Astrocyte (in vitro differentiated cells and primary cell): Measurements from ENCODE around the gene SATB1. TPM values are rescaled to one million over a fixed set of nuclear protein-coding genes. Genes with fewer than 3 reads are reported as not detected.

Experiments
- DNase-seq: peaks from one replicate; pipeline ENCODE4 v3.0.0-alpha.2; 2010; ENCODE audit warnings: low read depth
- FAIRE-seq: peaks from 2 replicates; lab custom pipeline; 2011; peaks lifted over from hg19 to GRCh38; lab: Jason Lieb, UNC
- H2AFZ ChIP-seq: 2 replicates; pipeline ENCODE4 v1.6.0; 2012; ENCODE audit warnings: low read depth, low read length, inconsistent platforms
- H3K27ac ChIP-seq: 2 replicates; pipeline ENCODE4 v1.5.1; 2011; ENCODE audit warnings: low read depth, low read length, inconsistent platforms
- H3K27me3 ChIP-seq: 2 replicates; pipeline ENCODE4 v1.6.0; 2011; ENCODE audit warnings: low read length, inconsistent platforms; ENCODE audit not compliant: insufficient read depth
- H3K36me3 ChIP-seq: 2 replicates; pipeline ENCODE4 v1.5.1; 2011; ENCODE audit warnings: low read length, inconsistent platforms; ENCODE audit not compliant: insufficient read depth
- H3K4me1 ChIP-seq: 2 replicates; pipeline ENCODE4 v1.5.1; 2011; ENCODE audit warnings: low read length, inconsistent platforms; ENCODE audit not compliant: insufficient read depth
- H3K4me2 ChIP-seq: 2 replicates; pipeline ENCODE4 v1.6.0; 2012; ENCODE audit warnings: low read length, inconsistent platforms
- H3K4me3 ChIP-seq: 2 replicates; pipeline ENCODE4 v1.5.1; 2011; ENCODE audit warnings: low read depth, mild to moderate bottlenecking, low read length, inconsistent platforms; ENCODE audit not compliant: insufficient read depth
- H3K79me2 ChIP-seq: 2 replicates; pipeline ENCODE4 v1.6.0; 2012; ENCODE audit warnings: mild to moderate bottlenecking, low read length, inconsistent platforms; ENCODE audit not compliant: insufficient read depth
- H3K9ac ChIP-seq: 2 replicates; pipeline ENCODE4 v1.6.0; 2012; ENCODE audit warnings: mild to moderate bottlenecking, low read length, inconsistent platforms
- H3K9me3 ChIP-seq: 2 replicates; pipeline ENCODE4 v1.5.1; 2012; ENCODE audit warnings: low read depth, mild to moderate bottlenecking, low read length, inconsistent platforms; ENCODE audit not compliant: insufficient read depth
- H4K20me1 ChIP-seq: 2 replicates; pipeline ENCODE4 v1.6.0; 2012; ENCODE audit warnings: low read length, inconsistent platforms; ENCODE audit not compliant: insufficient read depth
- H3K27ac Mint-ChIP-seq: one replicate; pipeline ENCODE4 v1.8.0; 2021; ENCODE audit warnings: mild to moderate bottlenecking, mixed read lengths; ENCODE audit not compliant: unreplicated experiment
- H3K27me3 Mint-ChIP-seq: one replicate; pipeline ENCODE4 v1.8.0; 2021; ENCODE audit warnings: low read depth, mixed read lengths; ENCODE audit not compliant: unreplicated experiment
- H3K36me3 Mint-ChIP-seq: one replicate; pipeline ENCODE4 v1.8.0; 2021; ENCODE audit warnings: low read depth, mixed read lengths; ENCODE audit not compliant: unreplicated experiment
- H3K4me1 Mint-ChIP-seq: one replicate; pipeline ENCODE4 v1.8.0; 2021; ENCODE audit warnings: low read depth, mixed read lengths; ENCODE audit not compliant: unreplicated experiment
- H3K4me3 Mint-ChIP-seq: one replicate; pipeline ENCODE4 v1.8.0; 2021; ENCODE audit warnings: mild to moderate bottlenecking, moderate library complexity, mixed read lengths; ENCODE audit not compliant: unreplicated experiment
- H3K9me3 Mint-ChIP-seq: one replicate; pipeline ENCODE4 v1.8.0; 2021; ENCODE audit warnings: mild to moderate bottlenecking, mixed read lengths; ENCODE audit not compliant: unreplicated experiment
- EZH2 ChIP-seq: IDR thresholded peaks from 2 replicates; pipeline ENCODE4 v1.6.1; 2012; ENCODE audit warnings: mild to moderate bottlenecking, low read length, inconsistent platforms; ENCODE audit not compliant: insufficient read depth
- total RNA-seq: library from RNA; stranded (reverse); gene quantifications from 2 replicates; pipeline ENCODE4 v1.2.1, GENCODE V29; 2021
- TF ChIP-seq, protein P1 (sequence below): IDR thresholded peaks from 2 replicates; pipeline ENCODE4 v1.5.1; 2011; ENCODE audit warnings: low read depth, mild to moderate bottlenecking, inconsistent platforms, low read length, moderate library complexity; ENCODE audit not compliant: insufficient read depth

Gene SATB1
- total RNA-seq, 1 donor from 2014 or later: 18.0 TPM

DNA sequence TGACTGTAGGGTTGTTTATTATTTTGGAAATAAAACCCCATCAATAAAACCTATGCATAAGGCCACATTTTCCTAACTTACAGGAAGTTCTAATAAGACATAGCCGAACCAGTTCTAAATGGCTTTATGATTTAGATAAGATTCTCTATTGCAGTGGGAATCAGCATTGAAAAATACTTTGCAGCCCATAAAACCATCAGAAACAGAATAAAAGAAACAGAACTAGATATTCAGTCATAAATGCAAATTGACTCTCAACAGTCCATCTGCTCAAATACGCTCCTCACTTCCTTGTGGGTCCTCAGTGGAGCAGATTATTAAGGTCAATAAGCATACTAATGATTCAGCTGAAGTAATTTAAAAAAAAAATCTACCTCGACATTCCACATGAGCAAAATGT lies 8.8 kb downstream of the SATB1 start:
- Histone ChIP-seq H3K9ac (no peak overlapping the region), H3K9me3 (no peaks in the 10 kb centered on the region), H3K36me3 (no peaks in the 10 kb centered on the region), H3K4me3 (no peak overlapping the region), H2AFZ (no peak overlapping the region), H3K4me2 (no peak overlapping the region), H3K27ac (no peak overlapping the region), H3K27me3 (no peaks in the 10 kb centered on the region), H4K20me1 (no peaks in the 10 kb centered on the region), H3K4me1 (no peaks in the 10 kb centered on the region), H3K79me2 (no peaks in the 10 kb centered on the region)
- no peak overlapping the region for H3K27ac Mint-ChIP-seq
- no peaks in the 10 kb centered on the region for H3K9me3 Mint-ChIP-seq
- no peak overlapping the region for H3K4me3 Mint-ChIP-seq
- TF ChIP-seq, protein P1, sequence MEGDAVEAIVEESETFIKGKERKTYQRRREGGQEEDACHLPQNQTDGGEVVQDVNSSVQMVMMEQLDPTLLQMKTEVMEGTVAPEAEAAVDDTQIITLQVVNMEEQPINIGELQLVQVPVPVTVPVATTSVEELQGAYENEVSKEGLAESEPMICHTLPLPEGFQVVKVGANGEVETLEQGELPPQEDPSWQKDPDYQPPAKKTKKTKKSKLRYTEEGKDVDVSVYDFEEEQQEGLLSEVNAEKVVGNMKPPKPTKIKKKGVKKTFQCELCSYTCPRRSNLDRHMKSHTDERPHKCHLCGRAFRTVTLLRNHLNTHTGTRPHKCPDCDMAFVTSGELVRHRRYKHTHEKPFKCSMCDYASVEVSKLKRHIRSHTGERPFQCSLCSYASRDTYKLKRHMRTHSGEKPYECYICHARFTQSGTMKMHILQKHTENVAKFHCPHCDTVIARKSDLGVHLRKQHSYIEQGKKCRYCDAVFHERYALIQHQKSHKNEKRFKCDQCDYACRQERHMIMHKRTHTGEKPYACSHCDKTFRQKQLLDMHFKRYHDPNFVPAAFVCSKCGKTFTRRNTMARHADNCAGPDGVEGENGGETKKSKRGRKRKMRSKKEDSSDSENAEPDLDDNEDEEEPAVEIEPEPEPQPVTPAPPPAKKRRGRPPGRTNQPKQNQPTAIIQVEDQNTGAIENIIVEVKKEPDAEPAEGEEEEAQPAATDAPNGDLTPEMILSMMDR: no peak
- TF ChIP-seq EZH2: no peak
- no peaks in the 10 kb centered on the region for H3K36me3 Mint-ChIP-seq
- peaks cover 14% of the 10 kb centered on the region for H3K4me1 Mint-ChIP-seq
- DNase-seq (no peak), FAIRE-seq (no peak)
- no peaks in the 10 kb centered on the region for H3K27me3 Mint-ChIP-seq

DNA sequence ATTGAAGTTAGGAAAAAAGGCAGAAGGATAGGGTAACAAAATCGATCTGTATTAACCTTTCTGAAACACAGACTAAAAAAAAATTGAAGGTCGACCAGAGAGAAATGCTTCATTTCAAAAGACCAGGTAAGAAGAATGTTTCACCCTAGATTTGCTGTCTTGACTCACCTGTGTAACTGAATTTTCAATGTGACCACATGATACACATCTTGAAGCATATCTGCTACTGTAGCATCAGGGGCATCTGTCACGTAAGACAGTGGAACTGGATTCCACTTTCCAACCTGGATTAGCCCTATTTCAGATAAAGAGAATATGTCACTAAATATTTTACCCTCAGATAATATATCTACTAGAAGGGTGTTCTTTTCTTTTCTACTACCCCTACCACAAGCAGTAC lies 9.3 kb downstream of the SATB1 start:
- no peaks in the 10 kb centered on the region for H3K79me2 ChIP-seq
- H3K9ac ChIP-seq: no peak overlapping the region
- no peak overlapping the region for H3K4me2 ChIP-seq
- Mint-ChIP-seq H3K4me3 (no peak overlapping the region), H3K36me3 (no peaks in the 10 kb centered on the region), H3K9me3 (no peaks in the 10 kb centered on the region), H3K27ac (no peak overlapping the region), H3K27me3 (no peaks in the 10 kb centered on the region), H3K4me1 (peaks cover 14% of the 10 kb centered on the region)
- H3K4me3 ChIP-seq: no peak overlapping the region
- DNase-seq (no peak), FAIRE-seq (no peak)
- H3K36me3 ChIP-seq: no peaks in the 10 kb centered on the region
- no peaks in the 10 kb centered on the region for H4K20me1 ChIP-seq
- no peak for TF ChIP-seq EZH2
- TF ChIP-seq, protein P1: no peak
- no peaks in the 10 kb centered on the region for H3K27me3 ChIP-seq
- no peak overlapping the region for H3K27ac ChIP-seq
- H3K9me3 ChIP-seq: no peaks in the 10 kb centered on the region
- H2AFZ ChIP-seq: no peak overlapping the region
- H3K4me1 ChIP-seq: no peaks in the 10 kb centered on the region

DNA sequence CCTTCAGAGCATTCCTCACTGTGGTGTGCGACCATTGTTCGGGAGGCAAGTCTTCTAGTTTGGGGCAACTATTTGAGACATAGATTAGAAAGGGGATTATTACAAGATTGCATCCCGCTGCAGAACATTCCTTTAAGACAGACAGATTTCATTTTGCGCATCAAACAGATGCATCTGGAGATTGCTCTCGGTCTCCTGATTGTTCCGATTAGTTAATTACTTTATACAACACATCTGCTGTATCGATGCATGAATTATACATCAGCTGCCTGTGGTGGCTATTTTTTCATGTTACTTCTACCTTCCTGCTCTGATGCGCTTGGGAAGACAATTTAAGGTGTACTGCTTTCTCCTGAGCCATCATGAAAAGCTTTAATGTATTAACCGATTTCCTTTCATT lies 10.0 kb downstream of the SATB1 start:
- Mint-ChIP-seq H3K4me3 (no peak overlapping the region), H3K36me3 (no peaks in the 10 kb centered on the region), H3K9me3 (no peaks in the 10 kb centered on the region), H3K27me3 (no peaks in the 10 kb centered on the region), H3K27ac (no peak overlapping the region), H3K4me1 (peaks cover 14% of the 10 kb centered on the region)
- H3K4me2 ChIP-seq: no peak overlapping the region
- no peak for DNase-seq
- no peaks in the 10 kb centered on the region for H4K20me1 ChIP-seq
- TF ChIP-seq, protein P1: no peak
- TF ChIP-seq EZH2: no peak
- H3K9me3 ChIP-seq: no peaks in the 10 kb centered on the region
- H3K27ac ChIP-seq: no peak overlapping the region
- no peak overlapping the region for H2AFZ ChIP-seq
- H3K36me3 ChIP-seq: no peaks in the 10 kb centered on the region
- no peaks in the 10 kb centered on the region for H3K79me2 ChIP-seq
- no peak for FAIRE-seq
- no peaks in the 10 kb centered on the region for H3K27me3 ChIP-seq
- no peak overlapping the region for H3K4me3 ChIP-seq
- H3K9ac ChIP-seq: no peak overlapping the region
- H3K4me1 ChIP-seq: no peaks in the 10 kb centered on the region
